SHP77 treated with DMSO at 0.1 percent for 48 hours (cell line): ENCODE data around the gene DLG5.

ENCODE experiments used
- DNase-seq: peaks from one replicate; lab custom pipeline; 2025; lab: John Stamatoyannopoulos, UW

Gene DLG5

DNA sequence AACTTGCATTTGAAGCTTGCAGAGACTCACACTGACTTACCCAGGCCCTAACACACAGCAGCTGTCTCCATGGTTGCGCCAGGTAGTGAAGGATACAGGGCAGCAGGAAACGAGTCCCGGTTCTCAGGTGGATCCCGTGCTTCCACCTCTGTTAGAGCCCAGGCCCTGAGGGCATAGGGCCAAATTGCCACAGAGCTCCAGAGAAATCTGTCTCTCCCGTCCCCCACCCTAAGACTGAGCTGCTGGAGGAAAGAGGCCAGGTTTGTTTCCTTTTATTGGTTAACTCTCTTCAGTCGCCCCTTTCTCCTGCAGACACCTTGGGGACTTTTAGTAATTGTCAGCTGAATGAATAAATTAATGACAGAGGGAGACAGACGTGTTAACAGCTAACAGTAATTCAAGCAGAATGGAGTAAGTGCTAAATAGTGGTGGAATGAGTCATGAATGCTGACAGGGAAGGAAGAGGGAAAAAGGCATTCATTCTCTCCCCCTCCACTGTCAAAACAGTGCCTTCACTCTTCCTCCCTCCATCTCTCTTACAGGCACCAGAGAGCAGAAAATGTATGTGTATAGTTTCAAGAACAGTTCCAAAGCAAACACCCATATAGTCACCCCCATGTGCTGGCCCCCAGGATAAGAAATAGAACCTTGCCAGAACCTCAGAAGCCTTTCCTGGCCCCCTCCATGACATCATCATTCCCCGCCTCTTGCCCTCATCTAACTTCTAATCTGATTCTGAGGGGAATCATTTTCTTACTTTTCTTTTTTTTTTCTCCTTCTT is 16.8 kb upstream of the DLG5 start:
- DNase-seq: no peak

DNA sequence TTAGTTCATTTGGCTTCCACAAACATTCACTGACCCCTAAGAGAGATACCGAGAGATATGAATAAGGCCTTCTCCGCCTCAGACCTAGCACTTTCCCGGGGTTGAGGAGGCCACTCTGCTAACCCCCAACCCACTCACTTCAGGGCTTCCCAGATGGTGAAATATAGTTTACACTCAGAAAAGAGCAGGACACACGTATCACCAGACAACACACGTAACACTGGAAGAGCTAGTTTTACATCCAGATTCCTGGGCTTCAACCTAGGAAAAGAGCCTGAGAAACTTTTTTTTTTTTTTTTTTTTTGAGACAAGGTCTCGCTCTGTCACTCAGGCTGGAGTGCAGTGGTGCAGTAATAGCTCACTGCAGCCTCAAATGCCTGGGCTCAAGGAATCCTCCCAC is 15.2 kb upstream of the DLG5 start:
- no peak for DNase-seq

DNA sequence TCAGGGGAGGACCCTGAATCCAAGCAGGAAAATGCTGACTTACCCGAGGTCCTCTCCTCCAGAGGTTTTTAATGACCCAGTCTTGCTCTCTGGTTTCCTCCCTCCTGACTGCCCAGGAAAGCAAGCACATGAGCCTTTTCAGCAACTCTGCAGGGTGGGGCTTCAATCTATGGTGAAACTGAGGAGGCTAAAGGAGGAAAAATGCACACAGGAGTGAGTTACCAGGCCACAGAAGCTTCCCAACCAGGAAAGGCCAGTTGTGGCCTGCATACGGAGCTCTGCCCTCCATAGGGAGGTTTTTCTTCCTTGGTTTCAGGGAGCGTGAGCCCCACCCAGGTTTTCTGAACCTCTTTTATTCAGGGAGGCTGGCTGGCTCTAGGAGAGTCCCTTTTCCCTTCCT is 14.1 kb upstream of the DLG5 start:
- DNase-seq: no peak

DNA sequence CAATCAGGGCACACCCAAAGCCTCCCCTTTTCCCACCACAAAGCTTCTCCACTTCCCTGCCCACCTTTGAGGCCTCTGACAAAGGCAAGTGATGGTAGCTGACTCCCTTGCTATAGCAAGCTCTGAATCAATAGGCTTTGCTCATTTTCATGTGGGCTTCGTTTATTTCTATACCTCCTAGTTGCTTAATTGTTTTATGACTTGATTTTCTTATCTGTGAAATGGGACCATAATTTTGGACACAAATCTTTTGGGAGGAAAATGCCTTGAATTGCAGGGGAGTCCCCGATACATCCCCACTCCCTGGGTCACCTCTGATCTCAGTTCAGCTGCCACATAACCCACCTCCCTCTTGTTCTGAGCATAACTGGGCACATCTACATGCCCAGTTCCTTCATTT is 13.7 kb upstream of the DLG5 start:
- DNase-seq: no peak

DNA sequence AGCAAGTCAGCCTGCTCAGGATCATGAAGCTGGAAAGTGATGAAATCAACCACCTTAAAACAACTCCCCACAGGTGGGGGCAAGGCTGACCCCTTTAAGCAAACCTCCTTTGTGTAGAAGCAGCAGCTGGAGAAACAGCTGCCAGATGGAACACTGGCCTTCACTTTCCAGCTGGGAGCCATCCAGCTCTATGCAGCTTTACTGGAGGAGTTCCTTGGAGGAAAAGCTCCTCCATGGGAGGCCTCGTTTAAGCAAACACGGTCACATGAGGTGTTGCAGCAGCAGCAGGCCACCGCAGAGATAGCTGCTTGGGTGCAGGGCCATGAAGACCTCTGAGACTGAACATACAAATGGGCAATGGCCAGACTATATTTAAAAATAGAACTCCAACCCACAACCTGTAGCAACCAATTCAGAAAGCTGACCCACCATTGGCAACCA is 13.0 kb upstream of the DLG5 start:
- DNase-seq: no peak

DNA sequence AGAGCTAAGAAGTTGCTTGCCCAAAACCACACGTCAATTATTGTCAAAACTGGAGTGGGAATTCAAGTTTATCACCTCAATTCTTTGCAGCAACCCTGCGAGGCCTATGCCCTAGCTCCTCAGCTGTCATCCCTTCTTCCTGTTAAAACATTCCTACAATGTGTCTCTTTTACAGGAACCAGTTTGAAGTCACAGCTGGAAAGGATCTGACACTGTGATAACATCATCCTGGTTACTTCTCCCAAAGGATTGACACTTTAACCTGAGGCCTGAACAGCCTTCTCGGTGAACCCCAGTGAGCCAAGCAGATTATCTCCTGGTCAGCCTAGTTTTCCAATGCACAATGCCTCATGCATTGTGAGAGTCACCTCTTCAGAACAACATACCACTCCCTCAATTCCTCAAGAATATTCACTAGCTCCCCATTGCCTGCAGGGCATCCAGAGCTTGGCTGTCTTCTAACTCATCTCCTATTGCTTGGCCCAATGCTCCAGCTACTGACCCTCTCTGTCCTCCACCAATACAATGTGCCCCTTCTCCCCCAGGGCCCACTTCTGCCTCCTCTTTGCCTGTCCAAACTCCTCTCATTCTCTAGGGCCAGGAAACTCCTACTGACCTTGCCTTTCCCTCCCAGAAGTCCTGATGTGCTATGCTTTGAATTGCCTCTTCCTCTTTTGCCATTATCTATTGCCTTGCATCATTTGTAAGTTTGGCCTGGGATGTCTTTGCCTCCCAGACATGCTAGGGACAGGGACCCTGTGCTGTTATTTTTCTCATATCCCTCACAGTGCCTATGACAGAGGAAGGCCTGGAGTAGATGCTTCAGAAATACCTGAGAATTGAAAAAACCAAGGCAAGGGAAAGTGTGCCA is 10.4 kb upstream of the DLG5 start:
- no peak for DNase-seq

DNA sequence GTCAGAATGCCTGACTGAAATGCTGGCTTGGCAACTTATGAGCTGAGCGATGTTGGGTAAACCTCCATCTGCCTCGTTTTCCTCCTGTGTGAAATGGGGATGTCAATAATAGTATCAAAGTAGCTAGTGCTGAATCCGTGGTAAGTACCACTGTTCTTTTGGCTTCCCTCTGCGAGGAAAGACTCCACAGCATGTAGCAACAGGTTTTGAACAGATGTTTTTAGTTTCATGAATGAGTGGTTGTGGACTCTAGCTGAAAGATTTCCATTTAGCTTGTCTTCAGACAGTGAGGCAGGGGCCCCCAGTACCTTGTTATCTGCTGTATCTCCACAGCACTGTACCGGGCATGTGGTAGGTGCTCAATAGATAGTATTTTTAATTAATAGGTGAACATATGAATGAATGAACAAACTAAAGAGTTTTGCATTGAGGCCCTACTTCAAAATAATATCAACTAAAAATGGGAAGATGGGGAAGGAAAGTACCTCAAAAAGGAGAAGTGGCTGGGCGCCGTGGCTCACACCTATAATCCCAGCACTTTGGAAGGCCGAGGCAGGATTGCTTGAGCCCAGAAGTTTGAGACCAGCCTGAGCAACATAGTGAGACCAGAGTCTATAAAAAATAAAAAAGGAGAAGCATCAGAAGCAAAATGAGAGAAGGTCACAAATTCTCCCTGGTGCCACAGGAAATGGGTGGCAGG is 5.6 kb upstream of the DLG5 start:
- no peak for DNase-seq

DNA sequence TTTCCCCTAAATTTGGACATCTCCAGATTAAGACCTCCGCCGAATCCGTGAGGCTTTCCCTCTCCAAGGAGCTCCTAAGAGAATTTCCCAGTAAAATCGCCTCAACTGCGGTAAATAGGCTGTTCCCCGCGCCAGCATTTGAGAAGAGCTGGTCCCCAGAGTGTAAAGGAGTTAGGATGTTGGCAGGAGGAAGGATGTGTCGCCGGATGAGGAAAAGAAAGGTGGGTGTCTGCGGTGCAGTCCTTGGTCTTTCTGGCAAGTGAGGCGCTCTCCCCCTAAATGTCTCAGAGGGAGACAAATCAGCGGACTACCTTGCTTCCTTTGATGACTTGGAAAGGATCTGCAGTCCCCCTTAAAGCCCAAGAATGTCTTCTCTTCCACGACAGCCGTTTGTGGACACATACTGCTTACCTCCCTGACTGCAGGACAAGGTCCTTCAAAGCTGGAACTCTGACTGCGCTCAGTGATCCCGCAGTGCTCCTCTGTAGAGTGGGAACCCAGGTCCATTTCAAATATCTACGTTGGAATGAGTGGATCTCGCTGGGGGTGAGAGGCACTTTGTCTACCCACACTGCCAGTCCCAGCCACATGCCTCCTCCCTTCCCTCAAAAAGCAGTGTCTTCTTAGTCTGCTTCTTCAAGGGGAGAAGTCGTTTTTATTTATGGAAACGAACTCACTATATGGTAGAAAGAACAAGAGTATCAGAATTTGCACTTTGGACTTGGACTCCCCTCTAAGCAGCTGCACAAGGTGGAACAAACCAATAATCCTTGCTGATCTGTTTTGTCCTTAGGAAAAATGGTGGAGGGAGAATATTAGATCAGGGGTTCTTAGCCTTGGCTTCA is 1.1 kb upstream of the DLG5 start:
- no peak for DNase-seq

DNA sequence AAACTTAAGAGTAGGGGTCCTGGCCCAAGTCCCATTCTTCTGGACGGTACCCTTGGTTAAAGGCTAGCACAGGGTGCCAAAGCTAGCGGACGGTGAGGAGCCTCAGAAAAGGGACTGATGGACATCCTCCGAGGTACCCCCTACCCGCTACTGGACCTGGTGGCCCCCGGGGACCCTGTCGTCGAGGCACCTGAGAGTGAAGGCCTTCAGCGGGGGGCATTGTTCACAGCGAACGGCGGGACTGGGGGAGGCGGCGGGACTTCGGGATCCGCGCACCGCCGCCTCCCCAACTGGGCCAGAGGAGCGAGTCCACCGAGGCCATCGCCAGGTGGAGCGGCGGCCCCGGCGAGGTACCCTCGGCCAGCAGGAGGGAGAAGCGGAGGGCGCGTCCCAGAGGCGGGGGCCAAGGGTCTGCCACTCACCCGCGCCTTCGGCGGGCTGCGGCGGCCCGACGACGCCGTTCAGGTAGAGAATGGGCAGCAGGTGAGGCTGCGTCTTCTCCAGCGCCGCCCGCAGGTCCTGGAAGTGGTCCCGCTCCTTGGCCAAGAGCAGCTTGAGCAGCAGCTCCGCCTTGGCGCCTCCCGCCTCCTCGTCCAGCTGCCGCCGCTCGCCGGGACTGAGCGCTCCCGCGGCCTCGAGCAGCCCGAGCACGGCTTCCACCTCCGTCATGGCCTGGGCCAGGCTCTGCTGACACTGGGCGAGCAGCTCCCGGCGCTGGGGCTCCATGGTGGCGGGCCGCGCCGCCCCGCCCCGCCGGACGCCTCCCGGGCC is 575 bp downstream of the DLG5 start:
- DNase-seq: no peak

DNA sequence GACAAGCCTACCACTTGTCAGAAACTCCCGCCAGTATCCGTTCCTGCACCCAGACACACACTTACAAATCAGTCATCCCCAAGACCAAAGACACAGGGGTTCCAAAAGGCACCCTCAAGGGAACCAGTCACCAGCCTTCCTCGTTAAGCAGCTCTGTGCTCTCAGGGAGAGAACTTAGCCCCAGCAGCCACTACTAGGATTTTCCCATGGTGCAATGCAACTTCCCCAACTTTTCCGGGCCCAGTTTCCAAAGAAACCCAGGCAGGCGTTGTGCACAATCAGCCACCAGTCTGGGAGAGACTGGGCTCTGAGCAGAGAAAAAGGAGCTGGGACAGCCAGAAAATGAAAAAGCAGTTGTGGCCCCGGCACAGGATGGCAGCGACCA is 1.2 kb downstream of the DLG5 start:
- no peak for DNase-seq

DNA sequence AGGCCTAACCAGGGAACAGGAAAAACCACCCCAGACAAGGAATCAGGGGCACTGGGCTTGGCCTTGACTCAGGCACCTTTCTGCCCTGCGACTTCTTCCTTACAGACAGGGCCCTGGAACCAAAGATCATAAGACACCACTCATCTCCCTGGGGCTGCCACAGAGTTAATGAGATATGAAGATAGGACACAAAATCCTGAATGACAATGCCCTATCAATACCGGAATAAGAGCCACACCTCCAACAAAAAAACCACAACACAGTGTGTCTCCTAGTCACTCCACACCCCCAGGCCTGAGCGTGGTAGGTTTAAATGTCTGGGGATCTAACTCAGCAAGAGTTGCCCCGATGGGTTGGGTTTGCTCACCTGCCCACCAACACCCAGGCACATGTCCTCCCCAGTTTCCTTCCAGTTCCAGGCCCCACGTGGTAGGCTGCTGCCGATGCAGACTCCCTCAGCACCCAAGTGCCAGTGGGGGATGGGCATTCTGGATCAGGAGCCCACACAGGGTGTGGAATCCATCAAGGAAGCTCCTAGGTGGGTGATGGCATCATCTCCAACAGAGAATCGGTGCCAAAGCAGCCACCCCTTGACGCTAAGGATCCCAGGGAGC is 3.9 kb downstream of the DLG5 start:
- DNase-seq: no peak

DNA sequence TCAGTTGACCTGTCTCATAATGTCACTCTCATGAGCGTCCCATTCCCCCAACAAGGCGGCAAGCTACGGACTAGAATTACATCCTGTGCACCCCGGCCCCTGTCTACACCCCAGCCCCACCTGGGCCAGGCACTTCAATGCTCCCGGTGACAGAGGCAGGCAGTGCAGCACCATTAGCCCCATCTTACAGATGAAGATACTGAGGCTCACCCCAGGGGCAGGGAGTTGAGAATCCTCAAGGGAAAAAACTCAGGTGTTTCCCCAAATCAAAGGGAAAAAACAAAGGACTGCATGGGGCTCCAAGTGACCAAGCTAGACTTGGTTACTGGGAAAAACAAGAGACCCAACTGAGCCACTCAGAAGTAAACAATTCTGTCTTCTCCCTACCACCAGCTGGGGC is 4.5 kb downstream of the DLG5 start:
- DNase-seq: no peak

DNA sequence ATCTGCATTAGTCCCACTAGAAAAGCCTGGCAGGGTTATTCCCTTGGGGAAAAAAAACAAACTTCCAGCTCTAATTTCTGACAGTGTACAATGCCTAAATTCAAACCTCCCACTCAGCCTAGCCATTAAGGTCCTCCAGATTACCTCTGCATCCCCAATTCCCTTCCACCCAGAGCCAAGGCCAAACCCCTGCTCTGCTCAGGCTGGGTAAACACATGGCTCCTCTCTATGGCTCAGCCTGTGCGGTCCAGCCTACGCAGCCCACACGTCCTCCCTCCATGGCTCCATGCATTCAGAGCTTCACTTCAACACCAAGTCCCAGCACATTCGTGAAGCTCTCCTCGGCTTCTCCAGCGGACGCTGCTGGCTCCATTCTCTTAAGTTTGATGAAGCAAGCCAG is 5.2 kb downstream of the DLG5 start:
- DNase-seq: no peak

DNA sequence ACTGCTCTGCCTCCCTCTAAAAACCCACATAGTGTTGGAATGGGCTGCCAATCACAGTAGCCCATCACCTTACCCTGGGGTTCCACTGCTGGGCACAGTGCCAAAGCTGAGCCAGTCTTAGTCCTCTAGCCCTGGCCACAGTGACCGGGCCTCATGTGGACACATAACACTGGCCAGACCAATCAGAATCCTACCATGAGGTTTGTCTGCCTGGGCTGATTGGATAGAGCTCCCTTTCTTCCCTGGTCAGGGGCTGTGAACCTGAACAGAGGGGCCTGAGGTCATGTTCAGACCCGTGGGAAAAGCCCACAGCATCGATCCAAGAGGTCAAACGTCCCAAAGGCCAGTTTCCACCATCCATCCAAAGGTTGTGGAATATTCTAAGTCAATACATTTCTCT is 6.1 kb downstream of the DLG5 start:
- no peak for DNase-seq

DNA sequence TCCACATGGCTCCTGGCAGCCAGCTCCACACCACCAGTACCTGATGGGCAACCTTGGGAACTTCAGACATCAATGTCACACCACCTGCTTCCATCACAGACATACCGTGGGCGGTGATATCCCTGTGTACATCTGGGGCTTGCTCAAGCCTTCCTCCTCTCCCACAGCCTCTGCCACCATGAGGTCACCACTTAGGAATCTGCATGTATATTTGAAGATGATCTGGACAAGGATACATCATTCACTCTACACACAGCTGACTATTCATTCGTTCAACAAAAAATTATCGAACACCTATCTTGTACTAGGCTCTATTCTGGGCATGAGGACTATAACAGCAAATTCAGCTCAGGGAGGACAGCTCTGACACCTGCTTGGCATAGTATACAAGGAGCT is 6.8 kb downstream of the DLG5 start:
- no peak for DNase-seq

DNA sequence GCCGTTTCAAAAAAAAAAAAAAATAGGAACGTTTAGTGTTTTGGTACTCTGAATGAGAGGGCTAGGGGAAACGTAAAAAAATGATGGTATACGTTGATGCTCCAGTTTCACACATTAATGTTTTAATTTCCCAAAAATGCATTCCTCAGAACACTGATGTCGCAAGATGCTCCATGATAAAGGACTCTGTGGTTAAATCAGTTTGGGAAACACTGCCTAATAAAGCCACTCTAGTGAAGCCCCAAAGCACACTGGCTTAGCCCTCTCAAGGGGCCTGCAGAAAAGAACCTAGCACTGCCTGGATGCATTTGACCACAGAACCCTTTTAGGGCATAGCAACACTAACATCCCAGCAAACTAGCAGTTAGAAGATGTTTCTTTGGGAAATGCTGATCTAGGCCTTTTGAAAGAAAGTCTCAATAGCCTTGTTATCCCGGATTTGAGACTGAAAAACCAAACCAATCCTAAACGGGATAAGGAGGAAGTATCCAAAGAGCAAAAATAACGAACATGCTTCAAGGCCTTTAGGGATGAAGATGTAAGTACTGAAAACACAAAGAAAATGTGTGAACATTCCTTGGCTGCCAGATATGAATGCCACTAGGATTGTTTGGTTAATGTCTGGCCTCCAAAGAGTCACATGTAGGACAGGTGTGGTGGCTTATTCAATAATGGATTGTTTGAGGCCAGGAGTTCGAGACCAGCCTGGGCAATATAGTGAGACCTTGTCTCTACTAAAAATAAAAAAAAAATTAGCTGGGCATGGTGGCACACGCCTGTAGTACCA is 11.0 kb downstream of the DLG5 start:
- DNase-seq: no peak

DNA sequence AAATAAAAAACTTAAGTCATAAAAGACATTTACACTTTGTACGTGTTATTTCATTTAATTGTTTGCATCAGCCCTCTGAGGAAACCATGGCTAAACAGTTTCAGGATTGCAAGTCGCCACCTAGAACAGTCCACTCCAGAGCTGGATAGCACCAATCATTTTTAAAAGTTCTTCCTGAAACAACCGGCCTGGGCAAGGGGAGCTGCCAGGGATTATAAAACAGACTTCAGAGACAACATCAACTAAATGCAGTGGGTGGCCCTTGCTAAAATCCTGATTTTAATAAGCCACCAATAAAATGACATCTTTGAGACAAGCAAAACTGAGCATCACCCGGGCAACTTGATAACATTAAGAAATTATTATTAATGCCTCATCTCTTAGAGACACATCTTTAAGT is 13.5 kb downstream of the DLG5 start:
- DNase-seq: no peak

DNA sequence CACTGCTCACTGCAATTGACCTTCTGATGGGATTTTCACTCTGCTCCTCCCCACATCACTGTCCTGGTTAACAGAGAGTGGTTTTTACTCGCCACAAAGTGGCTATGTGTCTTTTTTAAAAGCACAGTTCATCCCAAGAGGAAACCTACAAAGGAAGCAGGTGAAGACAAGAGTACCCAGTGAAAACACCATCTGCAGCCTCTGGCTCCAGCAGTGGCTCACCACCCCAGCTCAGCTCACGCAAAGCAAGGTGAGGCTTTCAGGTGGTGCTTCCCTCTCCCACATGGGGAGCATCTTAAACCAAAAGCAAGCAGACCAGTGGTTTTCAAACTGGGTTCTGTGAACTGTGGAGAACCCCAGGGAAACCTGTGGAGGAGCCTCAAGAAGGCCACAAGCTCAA is 14.0 kb downstream of the DLG5 start:
- no peak for DNase-seq

DNA sequence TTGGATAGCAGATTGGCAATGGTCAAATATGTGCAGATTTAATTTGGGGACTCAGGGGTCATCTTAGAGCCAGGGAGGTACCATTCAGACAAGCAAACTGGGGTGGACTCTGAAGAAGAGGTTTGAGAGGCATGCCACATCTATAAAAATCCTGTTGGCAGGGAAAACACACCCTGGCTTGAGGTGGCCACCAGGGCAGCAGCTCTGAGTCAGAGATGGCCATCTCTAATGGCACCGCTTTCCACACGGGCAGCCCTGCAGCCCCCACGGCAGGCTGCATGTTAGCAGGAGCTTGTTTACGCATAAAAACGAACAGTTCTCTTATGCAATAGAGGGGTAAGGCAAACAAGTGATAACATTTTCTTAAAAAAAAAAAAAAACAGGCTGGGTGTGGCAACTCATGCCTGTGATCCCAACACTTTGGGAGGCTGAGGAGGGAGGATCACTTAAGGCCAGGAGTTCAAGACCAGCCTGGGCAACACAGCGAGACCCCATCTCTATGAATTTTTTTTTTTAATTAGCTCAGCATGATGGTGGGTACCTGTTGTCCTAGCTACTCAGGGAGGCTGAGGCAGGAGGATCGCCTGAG is 14.9 kb downstream of the DLG5 start:
- no peak for DNase-seq
